ENCODE data around the gene JMJD4. TPM values are rescaled to one million over a fixed set of nuclear protein-coding genes. Genes with fewer than 3 reads are reported as not detected.

Gene JMJD4
- total and polyA plus RNA-seq, 2 experiments from 2014 or later, result 30.1 to 42.3 TPM

DNA sequence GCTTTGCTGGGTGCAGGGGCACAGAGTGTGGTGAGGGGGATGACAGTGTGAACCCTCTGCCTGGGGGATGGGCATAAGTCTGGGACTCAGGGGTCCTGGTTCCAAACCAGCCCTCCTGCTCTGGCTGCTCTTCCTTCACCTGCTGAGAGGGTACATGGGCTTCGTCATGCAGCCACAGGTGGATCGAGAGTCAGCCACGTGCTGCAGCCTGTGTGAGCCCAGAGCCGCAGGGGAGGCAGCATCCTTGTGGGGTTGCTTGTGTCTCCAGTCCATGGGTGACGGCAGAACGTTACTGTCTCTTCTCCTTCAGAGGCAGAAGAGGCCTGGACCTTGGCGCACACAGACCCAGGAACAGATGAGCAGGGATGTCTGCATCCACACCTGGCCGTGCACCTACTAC lies 12.3 kb upstream of the JMJD4 start:
- Histone ChIP-seq H3K27me3 (no peaks in the 10 kb centered on the region), H3K27ac (no peak overlapping the region), H3K4me1 (ENCODE audit: low read depth) (no peaks in the 10 kb centered on the region), H3K9me3 (ENCODE audit: low read depth) (no peaks in the 10 kb centered on the region), H3K36me3 (no peaks in the 10 kb centered on the region), H3K4me3 (no peak overlapping the region)
- DNase-seq (ENCODE audit: low read depth in 1 of 2, low spot score in 1 of 2), result no peak
- TF ChIP-seq, protein P1, sequence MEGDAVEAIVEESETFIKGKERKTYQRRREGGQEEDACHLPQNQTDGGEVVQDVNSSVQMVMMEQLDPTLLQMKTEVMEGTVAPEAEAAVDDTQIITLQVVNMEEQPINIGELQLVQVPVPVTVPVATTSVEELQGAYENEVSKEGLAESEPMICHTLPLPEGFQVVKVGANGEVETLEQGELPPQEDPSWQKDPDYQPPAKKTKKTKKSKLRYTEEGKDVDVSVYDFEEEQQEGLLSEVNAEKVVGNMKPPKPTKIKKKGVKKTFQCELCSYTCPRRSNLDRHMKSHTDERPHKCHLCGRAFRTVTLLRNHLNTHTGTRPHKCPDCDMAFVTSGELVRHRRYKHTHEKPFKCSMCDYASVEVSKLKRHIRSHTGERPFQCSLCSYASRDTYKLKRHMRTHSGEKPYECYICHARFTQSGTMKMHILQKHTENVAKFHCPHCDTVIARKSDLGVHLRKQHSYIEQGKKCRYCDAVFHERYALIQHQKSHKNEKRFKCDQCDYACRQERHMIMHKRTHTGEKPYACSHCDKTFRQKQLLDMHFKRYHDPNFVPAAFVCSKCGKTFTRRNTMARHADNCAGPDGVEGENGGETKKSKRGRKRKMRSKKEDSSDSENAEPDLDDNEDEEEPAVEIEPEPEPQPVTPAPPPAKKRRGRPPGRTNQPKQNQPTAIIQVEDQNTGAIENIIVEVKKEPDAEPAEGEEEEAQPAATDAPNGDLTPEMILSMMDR (IDR thresholded peaks at IDR 0.05; ENCODE audit: low read depth, low read length), result no peak

DNA sequence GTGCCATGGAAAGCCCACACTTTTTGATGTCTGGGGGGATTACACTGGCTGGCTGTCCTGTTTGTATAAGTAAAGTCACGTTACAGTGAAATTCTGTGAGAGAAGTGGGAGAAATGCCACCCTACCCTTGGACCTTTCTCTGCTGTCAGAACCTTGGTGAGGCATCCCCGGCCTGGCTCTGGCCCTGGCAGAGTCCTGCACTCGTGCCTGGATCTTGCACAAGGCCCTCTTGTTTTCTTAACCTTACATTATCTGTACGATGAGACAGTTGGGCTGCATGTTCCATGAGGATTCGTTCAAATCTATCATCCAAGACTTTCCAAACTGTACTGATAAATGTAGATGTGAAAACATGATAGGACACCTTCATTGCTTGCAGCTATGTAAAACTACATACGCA lies 11.6 kb upstream of the JMJD4 start:
- Histone ChIP-seq H3K9me3 (ENCODE audit: low read depth) (no peaks in the 10 kb centered on the region), H3K27me3 (no peaks in the 10 kb centered on the region), H3K36me3 (no peaks in the 10 kb centered on the region), H3K4me3 (no peak overlapping the region), H3K27ac (no peak overlapping the region), H3K4me1 (ENCODE audit: low read depth) (no peaks in the 10 kb centered on the region)
- DNase-seq (ENCODE audit: low read depth in 1 of 2, low spot score in 1 of 2), result no peak
- TF ChIP-seq, protein P1 (IDR thresholded peaks at IDR 0.05; ENCODE audit: low read depth, low read length), result no peak

DNA sequence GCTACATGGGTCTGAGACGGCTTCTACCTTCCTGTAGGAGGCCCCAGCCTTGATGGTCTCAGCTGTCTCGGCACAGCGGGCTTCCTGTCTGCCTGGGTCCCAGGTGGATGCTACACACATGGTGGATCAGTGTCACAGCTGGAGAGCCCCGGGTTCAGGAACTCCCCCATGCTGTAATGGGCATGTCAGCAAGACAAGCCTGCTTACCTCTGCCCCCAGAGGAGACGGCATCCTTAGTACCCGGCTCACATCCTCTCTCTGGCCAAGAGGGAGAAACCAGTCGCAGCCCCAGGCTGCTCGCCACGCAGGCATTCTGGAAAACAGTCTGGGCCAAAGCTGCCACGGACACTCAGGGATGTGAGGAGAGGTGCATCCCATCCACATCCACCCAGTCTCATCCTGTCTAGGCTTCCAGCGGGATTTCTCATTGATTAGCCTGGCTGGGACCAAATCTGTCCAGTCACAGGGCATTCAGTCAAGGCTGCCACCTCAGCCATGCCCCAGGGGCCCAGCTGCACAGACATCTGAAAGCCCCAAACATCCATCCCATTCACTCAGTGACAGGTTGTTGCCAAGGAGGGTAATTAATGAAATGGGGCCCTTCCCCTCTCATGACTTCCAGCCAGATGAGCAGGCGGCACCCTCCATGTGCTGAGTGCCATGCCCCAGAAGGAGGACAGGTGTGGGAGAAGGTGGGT lies 10.6 kb upstream of the JMJD4 start:
- H3K36me3 ChIP-seq, result no peaks in the 10 kb centered on the region
- TF ChIP-seq, protein P1 (IDR thresholded peaks at IDR 0.05; ENCODE audit: low read depth, low read length), result no peak
- no peaks in the 10 kb centered on the region for H3K9me3 ChIP-seq (ENCODE audit: low read depth)
- H3K4me3 ChIP-seq, result no peak overlapping the region
- DNase-seq (ENCODE audit: low read depth in 1 of 2, low spot score in 1 of 2), result no peak
- H3K27ac ChIP-seq, result no peak overlapping the region
- H3K4me1 ChIP-seq (ENCODE audit: low read depth), result no peaks in the 10 kb centered on the region
- no peaks in the 10 kb centered on the region for H3K27me3 ChIP-seq

DNA sequence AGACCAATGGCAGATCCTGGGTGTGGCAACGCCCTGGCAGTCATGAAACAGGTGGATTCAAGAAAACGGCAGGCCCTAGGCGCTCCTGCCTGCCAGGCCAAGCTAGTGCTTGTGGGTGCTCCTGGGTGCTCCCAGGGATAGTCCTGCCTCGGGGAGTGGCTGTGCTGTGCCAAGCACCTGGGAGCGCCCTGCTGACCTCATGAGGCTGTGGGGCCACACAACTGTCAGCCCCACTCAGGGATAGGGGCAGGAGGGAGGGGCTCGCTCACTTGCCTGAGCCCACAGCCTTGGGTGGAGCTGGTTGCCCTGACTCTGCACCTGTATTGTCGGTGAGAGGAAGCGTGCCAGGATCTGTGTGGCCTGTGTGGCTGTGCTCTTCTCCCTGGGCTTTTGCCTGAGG lies 9.6 kb upstream of the JMJD4 start:
- no peak overlapping the region for H3K27ac ChIP-seq
- TF ChIP-seq, protein P1 (IDR thresholded peaks at IDR 0.05; ENCODE audit: low read depth, low read length), result no peak
- no peaks in the 10 kb centered on the region for H3K9me3 ChIP-seq (ENCODE audit: low read depth)
- H3K4me3 ChIP-seq, result no peak overlapping the region
- no peaks in the 10 kb centered on the region for H3K36me3 ChIP-seq
- DNase-seq (ENCODE audit: low read depth in 1 of 2, low spot score in 1 of 2), result no peak
- no peaks in the 10 kb centered on the region for H3K4me1 ChIP-seq (ENCODE audit: low read depth)
- H3K27me3 ChIP-seq, result no peaks in the 10 kb centered on the region

DNA sequence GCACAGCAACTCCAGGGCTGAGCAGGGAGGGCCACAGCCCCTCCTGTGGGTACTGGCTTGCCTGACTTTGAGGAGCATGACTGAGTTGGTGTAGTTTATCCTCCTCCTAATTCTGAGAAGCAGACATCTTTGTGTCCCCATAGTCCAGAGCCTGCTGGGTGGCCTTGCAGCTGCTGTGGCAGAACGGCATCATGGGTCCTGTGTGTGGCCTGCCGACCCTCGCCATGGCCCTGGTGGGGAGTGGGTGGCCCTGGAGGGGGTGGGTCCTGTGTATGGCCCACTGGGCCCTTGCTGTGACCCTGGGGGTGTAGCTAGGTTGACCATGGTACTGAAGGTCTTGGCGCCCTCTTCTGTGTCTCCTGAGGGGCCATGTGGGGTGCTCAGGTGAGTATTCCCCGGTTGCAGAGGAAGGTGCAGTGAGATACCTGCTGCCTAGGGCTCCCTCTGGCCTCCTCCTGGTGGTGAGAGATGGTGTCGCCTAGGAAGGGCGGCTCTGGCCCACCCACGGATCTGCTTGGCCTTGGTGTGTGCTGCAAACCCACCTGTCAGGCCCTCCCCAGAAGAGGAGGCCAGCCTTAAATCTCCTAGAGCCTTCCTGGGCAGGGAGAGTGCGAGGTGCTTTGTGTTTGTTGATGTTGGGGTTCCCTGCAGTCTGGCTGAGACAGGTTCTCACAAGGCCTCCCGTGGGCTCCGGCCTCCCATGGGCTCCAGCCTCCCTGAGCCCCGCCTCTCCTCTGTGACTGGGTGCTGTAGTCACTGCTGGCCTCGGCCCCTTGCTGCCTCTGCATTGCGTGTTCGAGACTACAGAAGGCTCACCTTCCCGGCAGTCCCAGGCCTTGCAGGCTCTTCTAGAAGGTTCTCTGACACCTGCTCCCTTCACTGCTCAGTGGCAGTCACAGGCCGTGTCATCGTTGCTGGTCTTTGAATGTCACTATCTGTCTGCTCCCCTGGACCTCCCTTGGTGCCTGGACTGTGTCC lies 7.9 kb upstream of the JMJD4 start:
- H3K4me3 ChIP-seq, result no peak overlapping the region
- H3K27me3 ChIP-seq, result no peaks in the 10 kb centered on the region
- no peaks in the 10 kb centered on the region for H3K9me3 ChIP-seq (ENCODE audit: low read depth)
- TF ChIP-seq, protein P1 (IDR thresholded peaks at IDR 0.05; ENCODE audit: low read depth, low read length), result no peak
- DNase-seq (ENCODE audit: low read depth in 1 of 2, low spot score in 1 of 2), result no peak
- no peaks in the 10 kb centered on the region for H3K4me1 ChIP-seq (ENCODE audit: low read depth)
- no peak overlapping the region for H3K27ac ChIP-seq
- no peaks in the 10 kb centered on the region for H3K36me3 ChIP-seq
